PC-9 (cell line): ENCODE data around the gene OTUD4.

Source experiments
- CTCF ChIP-seq: fragments of 200-600 bp; sonication (generic); conservative IDR thresholded peaks from 2 replicates; pipeline ENCODE4 v1.6.1; 2017; ENCODE audit warnings: mixed run types, antibody characterized with exemption, mild to moderate bottlenecking, moderate library complexity
- EZH2 ChIP-seq: fragments of 200-600 bp; sonication (generic); IDR thresholded peaks from 2 replicates; pipeline ENCODE4 v1.8.0; 2017; ENCODE audit warnings: antibody characterized with exemption, low read depth

GRCh38 chr4:145090380-145090779 is 90.0 kb downstream of the OTUD4 start:
- TF ChIP-seq CTCF = no peak
- TF ChIP-seq EZH2 = no peak
